GM18520 (cell line): ENCODE results near the gene ATP5F1D.
A peak's percentile ranks its signal among the peaks of the same experiment; 100 is the strongest.

Experiments
- ATAC-seq: cut with Tn5 transposase; IDR thresholded peaks from one replicate; pipeline ENCODE4 v1.9.1; 2021; ENCODE audit not compliant: unreplicated experiment

The ATP5F1D gene

DNA sequence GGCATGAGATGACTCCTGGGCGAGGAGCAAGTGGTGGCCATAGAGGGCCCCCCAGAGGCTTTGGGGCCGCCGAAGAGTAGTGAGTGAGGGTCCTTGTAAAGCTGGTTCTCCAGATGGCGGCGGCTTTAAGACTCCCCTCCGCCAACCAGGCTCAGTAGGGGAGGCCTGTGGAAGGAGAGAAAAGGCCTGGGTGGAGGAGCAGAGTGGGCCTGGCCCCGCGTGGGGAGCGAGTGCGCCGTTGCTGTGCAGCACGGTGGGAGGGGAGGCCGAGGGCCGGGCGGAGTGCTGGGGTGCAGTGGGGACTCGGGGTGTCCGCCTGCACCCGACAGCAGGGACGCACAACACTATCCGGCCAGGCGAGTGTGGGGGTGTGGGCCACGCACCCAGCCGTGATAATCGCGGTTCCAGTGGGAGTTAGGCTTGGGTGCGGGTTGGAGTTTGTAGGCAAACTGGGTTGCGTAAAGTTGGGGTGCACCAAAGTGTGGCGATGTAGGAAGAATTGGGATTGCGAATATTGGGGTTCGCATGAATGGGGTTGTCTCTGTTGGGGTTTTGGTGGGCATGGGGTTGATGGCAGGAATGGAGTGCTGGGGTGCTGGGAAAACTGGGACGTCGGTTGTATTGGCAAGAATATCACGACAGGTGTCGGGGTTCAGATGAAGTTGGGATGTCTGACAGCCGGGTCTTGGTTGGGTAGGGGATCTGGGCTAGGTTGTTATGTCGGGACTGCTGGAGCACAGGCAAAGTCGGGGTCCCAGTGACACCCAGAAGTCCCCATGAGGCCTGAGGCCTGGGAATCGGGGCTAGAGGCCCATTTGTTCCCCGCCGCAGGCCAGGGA is 26.9 kb downstream of the ATP5F1D start:
- no peak for ATAC-seq

DNA sequence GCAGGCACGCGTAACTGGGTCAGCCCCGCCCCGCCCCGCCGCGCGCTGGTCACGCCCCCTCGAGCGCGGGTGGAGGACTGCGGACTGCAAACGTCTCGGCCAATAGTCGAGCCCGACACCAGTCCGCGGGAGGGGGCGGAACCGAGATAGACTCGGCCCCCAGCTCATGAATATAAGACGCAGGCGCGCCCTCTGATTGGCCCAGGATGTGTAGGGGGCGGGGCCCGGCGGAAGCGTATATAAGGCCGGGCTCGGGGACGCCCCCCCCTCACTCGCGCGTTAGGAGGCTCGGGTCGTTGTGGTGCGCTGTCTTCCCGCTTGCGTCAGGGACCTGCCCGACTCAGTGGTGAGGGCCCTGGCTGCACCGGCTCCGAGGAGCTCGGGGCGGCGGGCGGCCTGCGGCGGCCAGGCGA is 27.5 kb downstream of the ATP5F1D start, which contains the start of gene CIRBP:
Gene CIRBP (plus strand): TSS at position 268 of the 413 bp plus-strand sequence. CDS start 1,602 bp downstream, outside the sequence.
- peak; percentile 46 for ATAC-seq

DNA sequence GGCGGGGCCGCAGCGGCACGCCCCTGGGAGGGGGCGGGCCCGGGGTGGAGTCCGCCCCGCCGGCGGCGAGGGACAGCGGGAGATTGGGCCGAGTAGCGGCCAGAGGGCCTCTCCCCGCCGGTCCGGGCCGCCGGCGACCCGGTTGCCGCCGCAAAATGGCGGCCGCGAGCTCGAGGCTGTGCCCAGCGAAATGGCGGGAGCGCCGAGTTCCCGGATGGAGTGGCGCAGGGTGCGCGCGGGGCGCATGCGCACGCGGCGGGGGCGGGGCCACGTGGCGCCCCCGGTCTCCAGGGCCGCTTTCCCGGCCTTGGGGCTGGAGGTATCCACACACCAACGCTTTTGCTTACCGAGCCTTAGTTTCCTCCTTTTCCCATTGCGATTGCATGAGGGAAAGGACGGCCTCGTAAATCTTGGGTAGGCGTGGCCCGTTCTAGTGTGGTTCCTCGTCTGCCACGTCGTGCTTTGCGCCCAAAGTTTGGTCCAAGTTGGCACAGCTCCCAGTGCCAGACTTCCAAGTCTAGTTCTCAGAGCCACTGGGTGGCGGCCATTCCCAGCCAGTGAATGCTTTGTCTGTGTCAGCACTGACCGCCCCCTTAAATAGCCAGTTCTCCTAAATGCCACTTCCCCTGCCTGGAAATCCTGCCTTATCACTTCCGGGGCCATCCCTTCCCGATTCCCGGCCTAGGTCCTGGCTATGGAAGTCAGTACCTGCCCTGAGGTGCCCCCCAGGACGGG is 28.1 kb downstream of the ATP5F1D start:
- peak; percentile 24 for ATAC-seq

DNA sequence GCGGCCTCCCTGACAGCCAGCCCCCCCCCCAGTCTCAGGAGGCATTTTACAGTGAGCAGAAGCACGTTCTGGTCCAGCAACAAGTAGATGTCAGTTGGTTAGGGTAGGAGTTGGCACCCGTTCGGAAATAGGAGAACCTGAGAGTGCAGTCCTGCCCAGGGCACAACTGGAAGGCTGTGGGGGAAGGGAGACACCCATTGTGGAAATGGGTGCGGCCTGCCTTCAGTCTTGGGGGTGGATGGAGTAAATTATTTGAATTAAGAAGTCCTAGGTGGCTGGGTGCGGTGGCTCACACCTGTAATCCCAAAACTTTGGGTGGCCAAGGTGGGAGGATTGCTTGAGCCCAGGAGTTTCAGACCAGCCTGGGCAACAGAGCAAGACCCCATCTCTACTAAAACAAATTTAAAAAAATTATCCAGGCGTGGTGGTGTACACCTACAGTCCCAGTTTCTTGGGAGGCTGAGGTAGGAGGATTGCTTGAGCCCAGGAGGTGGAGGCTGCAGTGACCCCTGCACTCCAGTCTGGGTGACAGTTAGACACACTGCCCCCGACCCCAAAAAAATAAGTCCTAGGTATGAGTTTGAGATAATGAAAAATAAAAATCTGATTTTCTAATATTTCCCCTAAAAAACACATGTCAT is 28.8 kb downstream of the ATP5F1D start:
- no peak for ATAC-seq

DNA sequence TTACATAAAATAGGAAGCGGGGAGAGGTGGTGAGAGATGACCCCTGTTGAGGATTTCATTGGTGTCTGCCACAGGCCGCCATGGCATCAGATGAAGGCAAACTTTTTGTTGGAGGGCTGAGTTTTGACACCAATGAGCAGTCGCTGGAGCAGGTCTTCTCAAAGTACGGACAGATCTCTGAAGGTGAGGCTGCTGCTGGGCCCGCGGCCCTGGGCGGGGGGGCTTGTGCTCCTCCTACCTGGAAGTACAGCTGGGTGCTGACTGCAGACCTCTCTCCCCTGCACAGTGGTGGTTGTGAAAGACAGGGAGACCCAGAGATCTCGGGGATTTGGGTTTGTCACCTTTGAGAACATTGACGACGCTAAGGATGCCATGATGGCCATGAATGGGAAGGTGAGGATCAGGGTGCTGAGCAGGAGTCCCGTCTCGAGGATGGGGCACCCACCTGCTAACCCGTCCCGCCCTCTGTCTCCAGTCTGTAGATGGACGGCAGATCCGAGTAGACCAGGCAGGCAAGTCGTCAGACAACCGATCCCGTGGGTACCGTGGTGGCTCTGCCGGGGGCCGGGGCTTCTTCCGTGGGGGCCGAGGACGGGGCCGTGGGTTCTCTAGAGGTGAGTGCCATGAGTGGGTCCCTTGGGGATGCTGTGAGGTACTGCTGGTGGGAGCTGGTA is 29.4 kb downstream of the ATP5F1D start:
- ATAC-seq: no peak

DNA sequence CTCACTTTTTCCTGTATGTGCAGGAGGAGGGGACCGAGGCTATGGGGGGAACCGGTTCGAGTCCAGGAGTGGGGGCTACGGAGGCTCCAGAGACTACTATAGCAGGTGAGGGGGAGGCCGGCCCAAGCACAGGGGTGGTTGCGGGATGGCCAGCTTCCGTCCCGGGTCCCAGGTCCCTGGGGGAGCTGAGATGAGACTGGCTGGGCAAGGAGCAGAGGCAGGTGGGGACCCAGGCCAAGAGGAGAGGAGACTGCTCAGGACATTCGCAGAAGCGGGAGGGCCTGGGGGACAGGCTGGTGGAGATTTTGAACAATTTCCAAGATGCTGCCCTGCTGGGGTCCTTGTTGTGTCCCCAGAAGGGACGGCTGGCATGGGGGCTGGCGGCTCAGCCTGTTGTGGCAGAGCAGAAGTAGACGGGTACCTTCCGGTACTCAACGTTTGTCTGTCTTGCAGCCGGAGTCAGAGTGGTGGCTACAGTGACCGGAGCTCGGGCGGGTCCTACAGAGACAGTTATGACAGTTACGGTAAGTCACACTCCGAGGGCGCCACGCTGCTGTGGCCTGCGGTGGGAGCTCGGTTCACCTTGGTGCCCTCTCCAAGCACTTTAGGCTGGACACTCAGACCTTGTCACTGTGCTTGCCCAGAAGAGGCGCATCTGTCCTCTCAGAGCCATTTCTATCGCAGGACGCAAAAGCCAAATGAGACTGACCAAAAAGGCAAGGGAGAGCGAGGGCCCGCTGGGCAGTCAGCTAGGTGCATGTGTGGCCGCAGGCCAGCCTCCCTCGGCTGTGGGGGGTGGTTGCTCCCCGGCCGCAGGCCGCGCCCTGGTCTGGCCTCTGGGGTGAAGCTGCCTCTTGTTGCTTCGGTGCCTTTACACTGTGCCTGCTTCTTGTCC is 30.2 kb downstream of the ATP5F1D start:
- ATAC-seq: no peak

DNA sequence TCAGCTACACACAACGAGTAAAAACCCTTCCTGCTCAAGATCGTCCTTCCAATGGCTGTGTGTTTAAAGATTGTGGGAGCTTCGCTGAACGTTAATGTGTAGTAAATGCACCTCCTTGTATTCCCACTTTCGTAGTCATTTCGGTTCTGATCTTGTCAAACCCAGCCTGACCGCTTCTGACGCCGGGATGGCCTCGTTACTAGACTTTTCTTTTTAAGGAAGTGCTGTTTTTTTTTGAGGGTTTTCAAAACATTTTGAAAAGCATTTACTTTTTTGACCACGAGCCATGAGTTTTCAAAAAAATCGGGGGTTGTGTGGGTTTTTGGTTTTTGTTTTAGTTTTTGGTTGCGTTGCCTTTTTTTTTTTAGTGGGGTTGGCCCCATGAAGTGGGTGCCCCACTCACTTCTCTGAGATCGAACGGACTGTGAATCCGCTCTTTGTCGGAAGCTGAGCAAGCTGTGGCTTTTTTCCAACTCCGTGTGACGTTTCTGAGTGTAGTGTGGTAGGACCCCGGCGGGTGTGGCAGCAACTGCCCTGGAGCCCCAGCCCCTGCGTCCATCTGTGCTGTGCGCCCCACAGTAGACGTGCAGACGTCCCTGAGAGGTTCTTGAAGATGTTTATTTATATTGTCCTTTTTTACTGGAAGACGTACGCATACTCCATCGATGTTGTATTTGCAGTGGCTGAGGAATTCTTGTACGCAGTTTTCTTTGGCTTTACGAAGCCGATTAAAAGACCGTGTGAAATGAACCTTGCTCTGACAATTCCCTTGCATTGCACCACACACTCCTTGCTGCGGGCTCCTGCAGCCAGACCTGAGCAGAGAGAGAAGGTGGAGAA is 31.1 kb downstream of the ATP5F1D start:
- ATAC-seq: no peak

DNA sequence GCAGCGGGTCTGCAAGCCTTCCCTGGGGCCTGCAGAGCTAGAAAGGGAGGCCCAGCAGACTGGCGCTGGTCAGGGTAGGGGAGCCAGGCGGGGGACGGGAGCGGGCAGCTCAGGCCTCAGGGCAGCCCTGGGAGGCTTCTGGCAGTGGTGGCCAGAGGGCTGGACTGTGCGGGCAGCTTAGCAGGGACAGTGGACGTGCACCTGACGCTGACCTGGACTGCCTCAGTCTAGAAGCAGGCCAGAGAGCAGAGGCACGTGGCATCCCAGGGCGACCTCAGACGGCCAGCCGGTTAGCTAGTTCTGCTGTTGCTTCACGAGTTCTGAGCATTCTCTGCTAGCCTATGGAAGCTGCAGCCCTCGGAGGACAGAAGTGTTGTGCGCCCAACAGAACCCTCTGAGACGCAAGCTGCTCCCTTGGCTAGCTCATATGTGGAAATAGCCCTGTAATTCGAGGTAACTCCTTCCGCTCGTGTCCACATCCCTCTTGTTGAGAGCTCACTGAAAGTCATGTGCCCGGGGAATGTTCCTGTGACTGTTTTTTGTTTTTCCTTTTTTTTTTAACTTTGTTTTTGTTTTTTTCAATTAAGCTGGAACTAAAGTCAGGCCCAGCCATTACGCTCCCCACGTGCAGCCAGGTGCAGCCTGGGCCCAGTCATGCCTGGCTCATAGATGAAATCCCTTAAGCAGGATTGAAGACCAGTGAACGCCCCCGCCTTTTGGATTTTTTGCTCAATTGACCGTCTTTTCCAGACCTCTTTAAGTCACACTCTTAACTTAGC is 31.9 kb downstream of the ATP5F1D start:
- no peak for ATAC-seq

DNA sequence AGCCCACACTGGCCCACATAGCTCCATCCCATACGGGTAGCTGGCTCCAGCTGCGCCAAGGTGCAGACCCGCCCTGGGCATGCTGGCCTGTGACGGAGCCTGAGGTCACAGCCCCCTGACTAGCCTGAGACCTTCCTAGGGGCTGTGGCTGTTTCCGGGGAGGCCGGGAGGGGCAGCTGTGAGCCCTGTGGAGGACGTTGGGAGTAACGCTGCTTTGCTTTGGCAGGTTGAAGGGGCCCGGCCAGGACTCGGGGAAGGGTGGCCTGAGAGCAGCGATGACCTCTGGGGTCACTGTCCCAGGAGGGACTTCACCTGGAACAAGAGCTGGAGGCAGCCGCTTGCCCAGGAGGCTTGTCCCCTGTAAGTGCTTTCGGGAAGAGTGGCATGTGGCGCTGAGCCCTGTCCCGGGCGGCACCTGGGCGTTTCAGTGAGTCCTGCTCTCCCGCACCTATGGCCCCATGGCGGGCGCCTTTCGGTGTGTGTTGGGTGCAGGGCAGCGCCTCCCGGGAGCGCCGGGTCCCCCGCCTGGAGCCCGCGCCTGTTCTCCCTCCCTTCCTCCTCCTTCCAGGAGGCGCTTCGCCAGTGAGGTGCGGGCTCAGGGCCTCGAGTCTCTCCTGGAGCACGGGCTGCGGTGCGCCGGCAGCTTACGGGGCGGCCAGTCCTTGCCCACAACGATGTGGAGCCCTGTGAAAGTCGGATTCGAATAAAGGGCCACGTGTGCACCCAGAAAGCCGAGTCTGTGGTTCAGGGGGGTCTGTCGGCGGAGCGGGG is 32.7 kb downstream of the ATP5F1D start:
- ATAC-seq: no peak

DNA sequence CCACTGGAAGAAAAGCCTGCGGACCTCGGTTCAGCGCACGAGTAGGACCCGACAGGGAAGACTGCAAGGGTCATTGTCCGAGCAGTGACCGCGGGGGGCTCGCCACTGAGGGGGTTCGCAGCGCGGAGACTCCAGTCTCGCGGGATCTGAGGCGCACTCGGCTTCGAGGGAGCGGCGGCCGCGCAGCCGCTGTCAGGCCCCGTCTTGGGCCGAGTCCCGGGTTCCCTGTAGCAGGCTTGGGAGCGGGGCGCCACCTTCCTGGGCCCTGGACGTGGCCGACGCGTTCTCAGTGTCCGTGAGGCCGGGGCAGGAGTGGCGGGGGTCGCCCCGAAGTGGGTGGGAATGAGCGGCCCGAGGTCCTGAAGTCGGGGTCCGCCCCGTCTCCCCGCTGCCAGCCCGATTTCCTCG is 33.3 kb downstream of the ATP5F1D start:
- ATAC-seq: no peak

DNA sequence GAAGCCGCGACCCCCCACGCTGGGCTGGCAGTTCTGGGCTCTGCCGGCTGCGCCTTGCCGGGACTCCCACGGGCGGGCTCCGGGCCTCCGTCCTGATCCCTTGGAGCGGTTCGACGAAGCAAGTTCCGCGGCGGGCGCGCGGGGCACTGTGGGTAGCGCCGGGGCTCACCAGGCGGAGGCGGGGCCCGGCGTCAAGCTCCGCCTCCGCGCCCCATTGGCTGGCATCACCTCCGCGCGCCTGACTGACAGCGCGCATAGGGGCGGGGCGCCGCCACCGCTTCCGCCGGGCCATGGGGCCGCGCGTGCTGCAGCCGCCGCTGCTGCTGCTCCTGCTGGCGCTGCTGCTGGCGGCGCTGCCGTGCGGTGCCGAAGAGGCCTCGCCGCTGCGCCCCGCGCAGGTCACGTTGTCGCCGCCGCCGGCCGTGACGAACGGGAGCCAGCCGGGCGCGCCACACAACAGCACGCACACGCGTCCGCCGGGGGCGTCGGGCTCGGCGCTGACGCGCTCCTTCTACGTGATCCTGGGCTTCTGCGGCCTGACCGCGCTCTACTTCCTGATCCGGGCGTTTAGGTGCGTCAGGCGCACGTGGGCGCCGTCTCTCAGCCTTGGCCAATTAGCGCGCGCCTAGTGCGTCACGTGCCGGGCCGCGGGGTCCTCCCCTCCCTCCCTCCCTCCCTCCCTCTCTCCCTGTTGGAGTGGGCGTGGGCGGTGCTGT is 33.9 kb downstream of the ATP5F1D start, which contains the start of gene FAM174C:
Gene FAM174C (plus strand): TSS at position 271 of the 716 bp plus-strand sequence. CDS start 20 bp downstream, at position 291.
- peak; percentile 80 for ATAC-seq

DNA sequence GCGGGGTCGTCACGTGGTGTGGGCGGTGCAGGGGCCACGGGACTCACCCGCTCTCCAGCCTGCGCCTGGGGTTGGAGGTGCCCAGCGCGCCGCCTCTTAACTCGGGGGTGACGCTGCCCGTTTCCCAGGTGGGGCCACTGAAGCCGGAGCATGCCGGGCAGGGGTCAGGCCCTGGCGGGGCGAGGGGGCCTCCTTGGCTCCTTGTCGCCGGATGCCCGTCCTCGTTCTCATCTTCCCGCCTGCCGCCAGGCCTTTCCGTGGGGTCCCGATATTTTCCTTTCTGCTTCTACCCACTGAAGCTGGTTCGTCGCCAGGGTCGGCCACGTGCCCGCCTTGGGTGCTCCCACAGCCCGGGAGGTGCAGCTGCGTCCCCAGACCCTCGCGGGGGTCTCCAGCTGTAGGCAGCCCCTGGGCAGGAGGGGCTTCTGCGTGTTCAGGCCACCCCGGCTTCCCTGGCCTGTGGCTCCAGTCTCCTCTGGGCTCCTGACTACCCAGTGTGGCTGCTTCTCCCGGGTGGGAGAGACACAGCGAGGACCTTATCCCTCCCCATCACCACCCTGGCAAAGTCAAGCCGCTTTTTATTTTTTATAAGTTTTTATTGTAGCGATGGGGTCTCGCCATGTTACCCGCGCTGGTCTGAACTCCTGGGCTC is 34.6 kb downstream of the ATP5F1D start:
- no peak for ATAC-seq

DNA sequence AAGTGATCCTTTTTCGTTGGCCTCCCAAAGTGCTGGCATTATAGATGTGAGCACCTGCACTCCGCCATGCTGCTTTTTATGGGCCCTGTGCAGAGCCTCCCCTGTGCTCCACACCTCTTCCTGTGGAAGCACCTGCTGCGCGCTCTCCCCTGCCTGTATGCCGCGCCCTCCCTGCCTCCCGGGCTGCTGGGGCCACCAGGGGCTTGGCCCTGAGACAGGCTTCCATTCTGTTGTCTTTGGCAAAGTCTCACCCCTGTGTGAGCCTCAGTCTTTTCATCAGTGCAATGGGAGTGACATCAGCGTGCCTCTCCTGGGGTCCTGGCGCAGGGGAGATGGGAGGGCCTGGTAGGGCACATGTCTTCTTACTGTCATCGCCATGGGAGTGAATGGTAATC is 35.1 kb downstream of the ATP5F1D start:
- ATAC-seq: no peak

DNA sequence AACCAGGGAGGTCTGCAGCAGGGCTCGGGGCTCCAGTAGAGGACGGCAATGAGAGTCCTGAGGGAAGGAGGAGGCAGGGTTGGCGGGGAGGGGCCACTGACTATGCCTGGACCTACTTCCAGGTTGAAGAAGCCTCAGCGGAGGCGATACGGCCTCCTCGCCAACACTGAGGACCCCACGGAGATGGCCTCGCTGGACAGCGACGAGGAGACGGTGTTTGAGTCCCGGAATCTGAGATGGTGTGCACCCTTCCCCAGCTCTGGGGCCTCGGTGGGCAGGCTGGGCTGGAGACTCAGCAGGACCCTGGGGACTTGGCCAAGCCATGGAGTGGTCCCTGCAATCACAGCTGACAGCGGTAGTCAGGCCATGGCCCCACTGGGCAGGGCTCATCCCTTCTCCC is 35.5 kb downstream of the ATP5F1D start:
- no peak for ATAC-seq

DNA sequence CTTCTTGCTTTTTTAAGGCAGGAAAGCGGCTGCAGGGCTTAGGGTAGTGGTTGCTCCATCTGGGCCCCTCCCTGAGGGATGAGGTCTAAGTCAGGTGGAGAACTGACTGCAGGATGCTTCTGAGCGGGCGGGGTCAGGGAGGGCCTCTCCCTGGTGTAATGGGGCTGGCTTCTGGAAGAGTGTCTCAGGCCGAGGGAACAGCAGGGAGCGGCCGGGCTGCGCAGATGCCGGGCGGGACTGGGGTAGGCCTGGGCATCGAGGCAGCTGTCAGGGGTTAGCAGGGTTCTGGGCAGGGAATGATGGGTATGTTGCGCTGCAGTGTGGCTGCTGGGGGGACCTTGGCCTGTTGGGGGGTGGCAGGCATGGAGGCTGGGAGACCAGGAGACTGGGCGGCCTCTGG is 36.5 kb downstream of the ATP5F1D start:
- no peak for ATAC-seq
